SJSA1 (cell line): ENCODE results near the gene TMC1. TPM values are rescaled to one million over a fixed set of nuclear protein-coding genes. Genes with fewer than 3 reads are reported as not detected.
"Not testable (repeated sequence)": the region's sequence is repeated elsewhere in the genome, so short reads cannot be mapped to it uniquely, and the experiment has no call there.

Experiments used
- DNase-seq, 2 experiments: peaks; one replicate each; pipeline ENCODE4 v3.0.0-alpha.2; 2015 to 2020; ENCODE audit warnings: low spot score in 2 of 2, low read depth in 1 of 2
- H3K27ac ChIP-seq: fragments of 250-450 bp; sonication (Bioruptor Pico); 2 replicates; pipeline ENCODE4 v1.5.1; 2020; ENCODE audit warnings: mild to moderate bottlenecking, moderate library complexity
- H3K27me3 ChIP-seq: fragments of 250-450 bp; sonication (Bioruptor Pico); replicated peaks from 2 replicates; pipeline ENCODE4 v1.5.1; 2020; ENCODE audit warnings: mild to moderate bottlenecking, moderate library complexity
- H3K36me3 ChIP-seq: fragments of 250-450 bp; sonication (Bioruptor Pico); 2 replicates; pipeline ENCODE4 v1.5.1; 2020; ENCODE audit warnings: mild to moderate bottlenecking
- H3K4me1 ChIP-seq: fragments of 250-450 bp; sonication (Bioruptor Pico); replicated peaks from 2 replicates; pipeline ENCODE4 v1.6.1; 2021; ENCODE audit warnings: mild to moderate bottlenecking
- H3K4me3 ChIP-seq: fragments of 250-450 bp; sonication (Bioruptor Pico); 2 replicates; pipeline ENCODE4 v1.5.1; 2020; ENCODE audit warnings: mild to moderate bottlenecking
- H3K9me3 ChIP-seq: fragments of 250-450 bp; sonication (Bioruptor Pico); replicated peaks from 2 replicates; pipeline ENCODE4 v1.5.1; 2020; ENCODE audit warnings: mild to moderate bottlenecking
- total RNA-seq: library from RNA; depleted of rRNA; stranded (reverse); fragments of >200 nt; shearing (Covaris generic); gene quantifications from 2 replicates; pipeline ENCODE4 v1.2.3, GENCODE V29; 2014

The TMC1 gene
- total RNA-seq, 1 experiment from 2014 or later: 0.84 TPM

GRCh38 chr9:72537671-72538070 lies 16.3 kb downstream of the TMC1 start:
- no peak for DNase-seq
- Histone ChIP-seq H3K4me3 (no peak overlapping the region), H3K27me3 (no peaks in the 10 kb centered on the region), H3K27ac (no peak overlapping the region), H3K9me3 (no peaks in the 10 kb centered on the region), H3K36me3 (no peaks in the 10 kb centered on the region), H3K4me1 (peaks cover 20% of the 10 kb centered on the region)

- DNase-seq: no peak
- no peak overlapping the region for H3K27ac ChIP-seq
- H3K4me1 ChIP-seq: peaks cover 25% of the 10 kb centered on the region
- no peaks in the 10 kb centered on the region for H3K27me3 ChIP-seq
- no peak overlapping the region for H3K4me3 ChIP-seq
- no peaks in the 10 kb centered on the region for H3K36me3 ChIP-seq
- no peaks in the 10 kb centered on the region for H3K9me3 ChIP-seq
Observed at GRCh38 chr9:72538921-72539702, 17.7 kb downstream of the TMC1 start.

GRCh38 chr9:72539824-72540347 lies 18.5 kb downstream of the TMC1 start:
- no peak overlapping the region for H3K27ac ChIP-seq
- H3K4me3 ChIP-seq: no peak overlapping the region
- H3K27me3 ChIP-seq: no peaks in the 10 kb centered on the region
- H3K4me1 ChIP-seq: peaks cover 25% of the 10 kb centered on the region
- no peaks in the 10 kb centered on the region for H3K9me3 ChIP-seq
- no peaks in the 10 kb centered on the region for H3K36me3 ChIP-seq
- DNase-seq: no peak

- Histone ChIP-seq H3K27ac (no peak overlapping the region), H3K27me3 (no peaks in the 10 kb centered on the region), H3K4me1 (peaks cover 25% of the 10 kb centered on the region), H3K36me3 (no peaks in the 10 kb centered on the region), H3K4me3 (no peak overlapping the region), H3K9me3 (no peaks in the 10 kb centered on the region)
- peak in 1 of 2 experiments; percentile 25 for DNase-seq
Observed at GRCh38 chr9:72540348-72540873, 19.0 kb downstream of the TMC1 start.

- not testable (repeated sequence) for H3K9me3 ChIP-seq, H3K4me3 ChIP-seq, H3K36me3 ChIP-seq, H3K27me3 ChIP-seq, H3K27ac ChIP-seq
- DNase-seq: peak in 1 of 2 experiments; percentile 26
- peaks cover 25% of the 10 kb centered on the region for H3K4me1 ChIP-seq
Observed at GRCh38 chr9:72542537-72542833, 21.1 kb downstream of the TMC1 start.

GRCh38 chr9:72542917-72543316 lies 21.5 kb downstream of the TMC1 start:
- Histone ChIP-seq H3K27me3 (no peaks in the 10 kb centered on the region), H3K4me1 (peaks cover 25% of the 10 kb centered on the region), H3K36me3 (no peaks in the 10 kb centered on the region), H3K4me3 (no peak overlapping the region), H3K9me3 (no peaks in the 10 kb centered on the region), H3K27ac (no peak overlapping the region)
- no peak for DNase-seq

GRCh38 chr9:72551306-72551705 lies 29.9 kb downstream of the TMC1 start:
- no peak overlapping the region for H3K27ac ChIP-seq
- H3K36me3 ChIP-seq: no peaks in the 10 kb centered on the region
- H3K27me3 ChIP-seq: no peaks in the 10 kb centered on the region
- H3K9me3 ChIP-seq: no peaks in the 10 kb centered on the region
- peaks cover 19% of the 10 kb centered on the region for H3K4me1 ChIP-seq
- H3K4me3 ChIP-seq: no peak overlapping the region
- no peak for DNase-seq

- Histone ChIP-seq H3K36me3 (no peaks in the 10 kb centered on the region), H3K27me3 (no peaks in the 10 kb centered on the region), H3K4me1 (peaks cover 24% of the 10 kb centered on the region), H3K9me3 (no peaks in the 10 kb centered on the region), H3K27ac (no peak overlapping the region), H3K4me3 (no peak overlapping the region)
- no peak for DNase-seq
Observed at GRCh38 chr9:72552356-72552755, 30.9 kb downstream of the TMC1 start.

GRCh38 chr9:72554221-72554641 lies 32.8 kb downstream of the TMC1 start:
- peaks cover 35% of the 10 kb centered on the region for H3K4me1 ChIP-seq
- no peaks in the 10 kb centered on the region for H3K27me3 ChIP-seq
- DNase-seq: peak in 1 of 2 experiments; percentile 60
- H3K4me3 ChIP-seq: no peak overlapping the region
- H3K36me3 ChIP-seq: no peaks in the 10 kb centered on the region
- H3K9me3 ChIP-seq: no peaks in the 10 kb centered on the region
- H3K27ac ChIP-seq: peak overlapping the region; percentile 34

GRCh38 chr9:72557549-72557948 lies 36.1 kb downstream of the TMC1 start:
- Histone ChIP-seq H3K27me3 (no peaks in the 10 kb centered on the region), H3K4me3 (no peak overlapping the region), H3K4me1 (peaks cover 35% of the 10 kb centered on the region), H3K27ac (peak overlapping the region; percentile 47), H3K9me3 (no peaks in the 10 kb centered on the region), H3K36me3 (no peaks in the 10 kb centered on the region)
- DNase-seq: peak; percentile 68 to 76

- Histone ChIP-seq H3K9me3 (no peaks in the 10 kb centered on the region), H3K27ac (no peak overlapping the region), H3K36me3 (no peaks in the 10 kb centered on the region), H3K4me1 (peaks cover 20% of the 10 kb centered on the region), H3K4me3 (no peak overlapping the region), H3K27me3 (no peaks in the 10 kb centered on the region)
- DNase-seq: no peak
Observed at GRCh38 chr9:72560086-72560485, 38.7 kb downstream of the TMC1 start.

- Histone ChIP-seq H3K36me3 (no peaks in the 10 kb centered on the region), H3K4me3 (no peak overlapping the region), H3K4me1 (no peaks in the 10 kb centered on the region), H3K27me3 (no peaks in the 10 kb centered on the region), H3K27ac (no peak overlapping the region), H3K9me3 (no peaks in the 10 kb centered on the region)
- DNase-seq: no peak
Observed at GRCh38 chr9:72563806-72564205, 42.4 kb downstream of the TMC1 start.

- no peaks in the 10 kb centered on the region for H3K36me3 ChIP-seq
- no peak overlapping the region for H3K4me3 ChIP-seq
- DNase-seq: no peak
- no peaks in the 10 kb centered on the region for H3K9me3 ChIP-seq
- H3K4me1 ChIP-seq: no peaks in the 10 kb centered on the region
- no peaks in the 10 kb centered on the region for H3K27me3 ChIP-seq
- no peak overlapping the region for H3K27ac ChIP-seq
Observed at GRCh38 chr9:72564479-72565281, 43.3 kb downstream of the TMC1 start.

GRCh38 chr9:72565535-72565934 lies 44.1 kb downstream of the TMC1 start:
- no peak for DNase-seq
- Histone ChIP-seq H3K27ac (no peak overlapping the region), H3K36me3 (no peaks in the 10 kb centered on the region)

More at GRCh38 chr9:72565535-72565934, 44.1 kb downstream of the TMC1 start:
- Histone ChIP-seq H3K4me1 (no peaks in the 10 kb centered on the region), H3K27me3 (no peaks in the 10 kb centered on the region), H3K4me3 (no peak overlapping the region), H3K9me3 (no peaks in the 10 kb centered on the region)
